Keratinocyte (primary cell): Measurements from ENCODE around the gene FICD.

Experiments used
- CTCF ChIP-seq, 3 experiments: IDR thresholded peaks in 1 of 3; conservative IDR thresholded peaks in 1 of 3; optimal IDR thresholded peaks in 1 of 3; 2 replicates in 2 of 3; 3 replicates in 1 of 3; pipeline versions ENCODE3 to v1.5.1; 2011; ENCODE audit warnings: low read length in 3 of 3, mild to moderate bottlenecking in 3 of 3, moderate library complexity in 2 of 3, control low read depth in 1 of 3, inconsistent platforms in 1 of 3; ENCODE audit not compliant: insufficient read depth in 2 of 3; ENCODE audit errors: extremely low read depth in 1 of 3
- EZH2 ChIP-seq: IDR thresholded peaks from one replicate; pipeline ENCODE4 v1.6.1; 2012; ENCODE audit warnings: inconsistent platforms, mild to moderate bottlenecking, low read length, moderate library complexity

GRCh38 chr12:108495823-108496579 lies 19.1 kb upstream of the FICD start:
- TF ChIP-seq CTCF (optimal IDR thresholded peaks at IDR 0.05 in 1 of 3, IDR thresholded peaks at IDR 0.05 in 1 of 3, conservative IDR thresholded peaks at IDR 0.05 in 1 of 3; ENCODE audit: extremely low read depth in 1 of 3, insufficient read depth in 2 of 3, low read length in 3 of 3) = no peak
- TF ChIP-seq EZH2 = no peak
